Measurements from ENCODE around the gene SDHAF4. TPM values are rescaled to one million over a fixed set of nuclear protein-coding genes. Genes with fewer than 3 reads are reported as not detected.

The SDHAF4 gene
- total and polyA plus RNA-seq, 10 of the 15 experiments (the other 5 are each of a cell fraction or from before 2014, with no cell fraction given): 8.4 to 20.4 (median 15.6) TPM

GRCh38 chr6:70601014-70601413, 34.3 kb downstream of the SDHAF4 start:
- intact Hi-C loops (cut with micrococcal nuclease; ENCODE audit: unreplicated experiment): no loop called here
- no peak for DNase-seq (ENCODE audit: low read depth, low spot score)
- H3K27me3 ChIP-seq (replicated peaks in 1 of 2; ENCODE audit: control insufficient read depth in 2 of 2, insufficient read depth in 2 of 2, low read length in 1 of 2): no peaks in the 10 kb centered on the region
- ChIA-PET SMC1A (ENCODE audit: uncharacterized antibody, unreplicated experiment) (interaction anchor here (1.0 to 1.6 kb wide), 2 partner anchors 12 to 64 kb away, joined by 3 read pairs; no protein-coding TSS in a partner anchor), RAD21 (ENCODE audit: unreplicated experiment) (interaction anchor here (0.6 kb wide), 1 partner anchor 212 kb away, joined by 3 read pairs; no protein-coding TSS in a partner anchor), CTCF (interaction anchor here (0.9 kb wide), 2 partner anchors 18 to 80 kb away, joined by 3 read pairs; no protein-coding TSS in a partner anchor), POLR2A (no interaction called here)
- no peak for TF ChIP-seq PAX8 (IDR thresholded peaks at IDR 0.05)
- no peak for TF ChIP-seq SPI1 (IDR thresholded peaks at IDR 0.05; ENCODE audit: borderline replicate concordance, insufficient read depth, low read depth, low read length)
- no peak for TF ChIP-seq TCF12 (IDR thresholded peaks at IDR 0.05; ENCODE audit: low read depth, low read length)
- TF ChIP-seq, protein P1, sequence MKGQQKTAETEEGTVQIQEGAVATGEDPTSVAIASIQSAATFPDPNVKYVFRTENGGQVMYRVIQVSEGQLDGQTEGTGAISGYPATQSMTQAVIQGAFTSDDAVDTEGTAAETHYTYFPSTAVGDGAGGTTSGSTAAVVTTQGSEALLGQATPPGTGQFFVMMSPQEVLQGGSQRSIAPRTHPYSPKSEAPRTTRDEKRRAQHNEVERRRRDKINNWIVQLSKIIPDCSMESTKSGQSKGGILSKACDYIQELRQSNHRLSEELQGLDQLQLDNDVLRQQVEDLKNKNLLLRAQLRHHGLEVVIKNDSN (IDR thresholded peaks at IDR 0.05; ENCODE audit: borderline replicate concordance, extremely low read length, insufficient read depth, low read depth, low read length): no peak
- TF ChIP-seq BHLHE40 (IDR thresholded peaks at IDR 0.05; ENCODE audit: borderline replicate concordance in 1 of 2, low read depth in 2 of 2, low read length in 1 of 2): no peak
- no peak for TF ChIP-seq POLR2AphosphoS2 (IDR thresholded peaks at IDR 0.05; ENCODE audit: low read depth, low read length)
- no peak for TF ChIP-seq HSF1 (IDR thresholded peaks at IDR 0.05; ENCODE audit: low read depth, low read length)
- no peak for TF ChIP-seq BCL3 (IDR thresholded peaks at IDR 0.05; ENCODE audit: borderline replicate concordance, insufficient read depth, low read depth, low read length, poor library complexity, severe bottlenecking)
- no peak for TF ChIP-seq SREBF2 (IDR thresholded peaks at IDR 0.05; ENCODE audit: low read length)
- TF ChIP-seq ZNF274 (IDR thresholded peaks at IDR 0.05; ENCODE audit: insufficient read depth, insufficient read length): no peak
- no peak overlapping the region for H3K4me2 ChIP-seq (ENCODE audit: control insufficient read depth, insufficient read depth)
- no peaks in the 10 kb centered on the region; the same call in 2 of the 3 replicates for H3K9me3 ChIP-seq (replicated peaks; ENCODE audit: control insufficient read depth, insufficient read depth, low read length)
- no peak overlapping the region for H2AFZ ChIP-seq (ENCODE audit: control insufficient read depth, low read depth, low read length)
- H3K9ac ChIP-seq (ENCODE audit: control insufficient read depth, insufficient read depth, low read length): no peak overlapping the region
- ATAC-seq: no peak
- H3K79me2 ChIP-seq (ENCODE audit: control insufficient read depth, insufficient read depth, low read length): no peaks in the 10 kb centered on the region
- FAIRE-seq: no peak
- in situ Hi-C loops (cut with MboI): no loop called here
- BruUV-seq (replicated peaks): no TSS peak
- no peaks in the 10 kb centered on the region for H4K20me1 ChIP-seq (ENCODE audit: control insufficient read depth, insufficient read depth)
- 67% methylated on average over 3 of the region's 3 CpGs for WGBS (ENCODE audit: insufficient coverage, insufficient replicate concordance, low lambda C conversion rate, missing lambda C conversion rate)
- no peaks in the 10 kb centered on the region for H3K4me1 ChIP-seq (ENCODE audit: control insufficient read depth, insufficient read depth, low read length)
- H3K4me3 ChIP-seq: no peak overlapping the region
- H3K27ac ChIP-seq (ENCODE audit: control insufficient read depth, insufficient read depth): no peak overlapping the region
- H3K36me3 ChIP-seq (ENCODE audit: control insufficient read depth in 2 of 2, insufficient read depth in 2 of 2, low read length in 1 of 2): no peaks in the 10 kb centered on the region
